Measurements from ENCODE around the gene KIAA1191. TPM values are rescaled to one million over a fixed set of nuclear protein-coding genes. Genes with fewer than 3 reads are reported as not detected.

KIAA1191 gene
- total and polyA plus RNA-seq, 7 experiments from 2014 or later, result 43.1 to 76.6 (median 60.5) TPM

DNA sequence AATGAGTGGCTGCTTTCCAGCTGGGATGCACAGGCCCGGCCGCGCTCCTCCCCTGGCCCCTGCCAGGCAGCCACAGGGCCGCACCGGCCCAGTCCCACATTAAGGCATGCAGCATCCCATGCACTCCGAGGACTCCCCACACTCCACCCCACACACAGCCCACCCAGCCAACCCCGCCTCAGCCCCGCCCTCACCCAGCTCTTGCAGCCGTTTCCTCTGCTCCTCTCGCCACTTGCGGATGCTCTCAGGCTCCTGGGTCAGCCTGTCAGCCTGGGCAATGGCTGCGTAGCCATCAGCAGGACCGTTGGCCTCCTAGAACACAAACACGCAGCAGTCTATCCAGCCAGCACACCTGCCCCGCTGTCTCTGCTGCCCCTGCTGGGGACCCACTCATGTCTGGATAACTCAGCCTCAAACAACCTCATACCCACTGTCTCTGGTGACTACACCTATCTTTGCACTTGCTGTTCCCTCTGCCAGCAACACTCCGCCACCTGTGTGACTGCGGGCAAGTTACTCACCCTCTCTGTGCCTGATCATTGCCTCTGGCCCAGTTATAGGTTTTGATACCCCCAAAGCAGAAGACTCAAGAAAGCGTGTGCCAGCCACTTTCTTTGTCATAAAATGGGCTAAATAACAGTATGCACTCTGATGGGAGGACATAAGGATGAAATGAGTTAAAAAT, 36.3 kb upstream of the KIAA1191 start:
- Mint-ChIP-seq H3K4me3 (no peak overlapping the region), H3K9me3 (no peaks in the 10 kb centered on the region), H3K27ac (peak overlapping the region in 2 of 9 donors; percentile 19 to 51), H3K36me3 (peaks cover 0 to 21% (median 0%) of the 10 kb centered on the region in 5 donors), H3K4me1 (no peaks in the 10 kb centered on the region), H3K27me3 (no peaks in the 10 kb centered on the region)
- H3K27me3 ChIP-seq (ENCODE audit: control insufficient read depth in 2 of 2, insufficient read depth in 2 of 2, low read length in 2 of 2), result no peaks in the 10 kb centered on the region
- no peaks in the 10 kb centered on the region for H3K4me1 ChIP-seq (ENCODE audit: control insufficient read depth in 2 of 2, insufficient read depth in 2 of 2, low read length in 2 of 2)
- intact Hi-C loops (cut with micrococcal nuclease), result no loop called here
- no peak overlapping the region for H3K27ac ChIP-seq (ENCODE audit: low read depth, low read length)
- H3K9me3 ChIP-seq (ENCODE audit: control insufficient read depth in 2 of 3, low read length in 3 of 3), result no peaks in the 10 kb centered on the region
- H3K36me3 ChIP-seq (ENCODE audit: control insufficient read depth in 2 of 3, insufficient read depth in 3 of 3, low read length in 3 of 3), result peaks cover 0 to 39% (median 0%) of the 10 kb centered on the region in 3 experiments
- ATAC-seq (no peak), DNase-seq (no peak)
- no peak overlapping the region for H3K4me3 ChIP-seq (ENCODE audit: low read length)
- ChIA-PET CTCF (no interaction called here), POLR2A (no interaction called here)

GRCh38 chr5:176396330-176396729, 34.8 kb upstream of the KIAA1191 start:
- no peak for ATAC-seq
- no peaks in the 10 kb centered on the region for H3K4me1 ChIP-seq (ENCODE audit: control insufficient read depth in 2 of 2, insufficient read depth in 2 of 2, low read length in 2 of 2)
- intact Hi-C loops (cut with micrococcal nuclease), result no loop called here
- no peak overlapping the region for H3K4me3 ChIP-seq (ENCODE audit: low read length)
- H3K27ac ChIP-seq (ENCODE audit: low read depth, low read length), result no peak overlapping the region
- Mint-ChIP-seq H3K27me3 (no peaks in the 10 kb centered on the region), H3K4me1 (peaks cover 0 to 3% (median 0%) of the 10 kb centered on the region in 7 donors), H3K9me3 (no peaks in the 10 kb centered on the region), H3K36me3 (peaks cover 0 to 17% (median 0%) of the 10 kb centered on the region in 5 donors), H3K4me3 (no peak overlapping the region), H3K27ac (peak overlapping the region in 3 of 9 donors; percentile 35 to 62 (median 58))
- H3K27me3 ChIP-seq (ENCODE audit: control insufficient read depth in 2 of 2, insufficient read depth in 2 of 2, low read length in 2 of 2), result no peaks in the 10 kb centered on the region
- H3K9me3 ChIP-seq (ENCODE audit: control insufficient read depth in 2 of 3, low read length in 3 of 3), result no peaks in the 10 kb centered on the region
- no peak for DNase-seq
- ChIA-PET CTCF (no interaction called here), POLR2A (interaction anchor here (0.6 kb wide), 1 partner anchor 122 kb away, joined by 3 read pairs; no protein-coding TSS in a partner anchor)
- peaks cover 0 to 46% (median 0%) of the 10 kb centered on the region in 3 experiments for H3K36me3 ChIP-seq (ENCODE audit: control insufficient read depth in 2 of 3, insufficient read depth in 3 of 3, low read length in 3 of 3)

- POLR2A ChIA-PET, result interaction anchor here (0.6 to 0.9 kb wide), 2 partner anchors 52 to 252 kb away, joined by 3 to 4 read pairs; no protein-coding TSS in a partner anchor
- DNase-seq (no peak), ATAC-seq (no peak)
- H3K36me3 Mint-ChIP-seq, result peaks cover 0 to 17% (median 0%) of the 10 kb centered on the region in 5 donors
- H3K36me3 ChIP-seq (ENCODE audit: control insufficient read depth in 2 of 3, insufficient read depth in 3 of 3, low read length in 3 of 3), result peaks cover 0 to 46% (median 0%) of the 10 kb centered on the region in 3 experiments
- H3K4me1 Mint-ChIP-seq, result peaks cover 0 to 6% (median 0%) of the 10 kb centered on the region in 7 donors
- no peak overlapping the region for H3K27ac ChIP-seq (ENCODE audit: low read depth, low read length)
- no peaks in the 10 kb centered on the region for H3K27me3 ChIP-seq (ENCODE audit: control insufficient read depth in 2 of 2, insufficient read depth in 2 of 2, low read length in 2 of 2)
- no peaks in the 10 kb centered on the region for H3K9me3 ChIP-seq (ENCODE audit: control insufficient read depth in 2 of 3, low read length in 3 of 3)
- H3K27me3 Mint-ChIP-seq, result no peaks in the 10 kb centered on the region
- H3K4me1 ChIP-seq (ENCODE audit: control insufficient read depth in 2 of 2, insufficient read depth in 2 of 2, low read length in 2 of 2), result no peaks in the 10 kb centered on the region
- H3K4me3 Mint-ChIP-seq, result no peak overlapping the region
- CTCF ChIA-PET, result no interaction called here
- H3K4me3 ChIP-seq (ENCODE audit: low read length), result no peak overlapping the region
- no peaks in the 10 kb centered on the region for H3K9me3 Mint-ChIP-seq
- H3K27ac Mint-ChIP-seq, result peak overlapping the region in 1 of 9 donors; percentile 22
- intact Hi-C loops (cut with micrococcal nuclease), result no loop called here
These were observed 33.5 kb upstream of the KIAA1191 start for GRCh38 chr5:176394881-176395675.

GRCh38 chr5:176394096-176394495, 32.5 kb upstream of the KIAA1191 start:
- Histone ChIP-seq H3K9me3 (ENCODE audit: control insufficient read depth in 2 of 3, low read length in 3 of 3) (no peaks in the 10 kb centered on the region), H3K36me3 (ENCODE audit: control insufficient read depth in 2 of 3, insufficient read depth in 3 of 3, low read length in 3 of 3) (peaks cover 0 to 46% (median 0%) of the 10 kb centered on the region in 3 experiments), H3K27ac (ENCODE audit: low read depth, low read length) (no peak overlapping the region), H3K4me1 (ENCODE audit: control insufficient read depth in 2 of 2, insufficient read depth in 2 of 2, low read length in 2 of 2) (peaks cover 6 to 7% of the 10 kb centered on the region in 2 donors), H3K27me3 (ENCODE audit: control insufficient read depth in 2 of 2, insufficient read depth in 2 of 2, low read length in 2 of 2) (no peaks in the 10 kb centered on the region), H3K4me3 (ENCODE audit: low read length) (no peak overlapping the region)
- H3K27me3 Mint-ChIP-seq, result no peaks in the 10 kb centered on the region
- H3K36me3 Mint-ChIP-seq, result peaks cover 0 to 17% (median 0%) of the 10 kb centered on the region in 5 donors
- ATAC-seq (no peak), DNase-seq (no peak)
- no peak overlapping the region for H3K4me3 Mint-ChIP-seq
- H3K4me1 Mint-ChIP-seq, result peaks cover 0 to 9% (median 4%) of the 10 kb centered on the region in 7 donors
- H3K9me3 Mint-ChIP-seq, result peaks cover 0 to 1% (median 0%) of the 10 kb centered on the region in 11 donors
- ChIA-PET POLR2A (interaction anchor here (1.1 kb wide), 1 partner anchor 144 kb away, joined by 3 read pairs; no protein-coding TSS in a partner anchor), CTCF (no interaction called here)
- peak overlapping the region in 1 of 9 donors; percentile 32 for H3K27ac Mint-ChIP-seq
- intact Hi-C loops (cut with micrococcal nuclease), result no loop called here

GRCh38 chr5:176392526-176392925, 31.0 kb upstream of the KIAA1191 start:
- Histone ChIP-seq H3K36me3 (ENCODE audit: control insufficient read depth in 2 of 3, insufficient read depth in 3 of 3, low read length in 3 of 3) (peaks cover 0 to 43% (median 0%) of the 10 kb centered on the region in 3 experiments), H3K9me3 (ENCODE audit: control insufficient read depth in 2 of 3, low read length in 3 of 3) (no peaks in the 10 kb centered on the region), H3K27ac (ENCODE audit: low read depth, low read length) (no peak overlapping the region), H3K27me3 (ENCODE audit: control insufficient read depth in 2 of 2, insufficient read depth in 2 of 2, low read length in 2 of 2) (no peaks in the 10 kb centered on the region), H3K4me3 (ENCODE audit: low read length) (no peak overlapping the region), H3K4me1 (ENCODE audit: control insufficient read depth in 2 of 2, insufficient read depth in 2 of 2, low read length in 2 of 2) (peaks cover 10 to 12% of the 10 kb centered on the region in 2 donors)
- no peak overlapping the region for H3K4me3 Mint-ChIP-seq
- peak overlapping the region in 1 of 9 donors; percentile 21 for H3K27ac Mint-ChIP-seq
- peaks cover 0 to 1% (median 0%) of the 10 kb centered on the region in 11 donors for H3K9me3 Mint-ChIP-seq
- ChIA-PET CTCF (no interaction called here), POLR2A (interaction anchor here (1.0 to 2.9 kb wide), 3 partner anchors 23 to 143 kb away, joined by 3 to 10 read pairs (median 4); partner anchors contain the start of gene KIAA1191)
- peaks cover 5 to 22% (median 14%) of the 10 kb centered on the region in 7 donors for H3K4me1 Mint-ChIP-seq
- DNase-seq, result no peak
- no peaks in the 10 kb centered on the region for H3K27me3 Mint-ChIP-seq
- intact Hi-C loops (cut with micrococcal nuclease), result no loop called here
- H3K36me3 Mint-ChIP-seq, result peaks cover 0 to 11% (median 0%) of the 10 kb centered on the region in 5 donors
- no peak for ATAC-seq

GRCh38 chr5:176391999-176392398, 30.4 kb upstream of the KIAA1191 start:
- ATAC-seq (no peak), DNase-seq (no peak)
- peaks cover 15 to 17% of the 10 kb centered on the region in 2 donors for H3K4me1 ChIP-seq (ENCODE audit: control insufficient read depth in 2 of 2, insufficient read depth in 2 of 2, low read length in 2 of 2)
- Mint-ChIP-seq H3K4me1 (peaks cover 10 to 28% (median 19%) of the 10 kb centered on the region in 7 donors), H3K27me3 (no peaks in the 10 kb centered on the region), H3K27ac (peak overlapping the region in 2 of 9 donors; percentile 21 to 75), H3K36me3 (peaks cover 0 to 10% (median 0%) of the 10 kb centered on the region in 5 donors), H3K9me3 (peaks cover 0 to 1% (median 0%) of the 10 kb centered on the region in 11 donors), H3K4me3 (no peak overlapping the region)
- H3K27ac ChIP-seq (ENCODE audit: low read depth, low read length), result no peak overlapping the region
- H3K36me3 ChIP-seq (ENCODE audit: control insufficient read depth in 2 of 3, insufficient read depth in 3 of 3, low read length in 3 of 3), result peaks cover 0 to 38% (median 0%) of the 10 kb centered on the region in 3 experiments
- ChIA-PET CTCF (interaction anchor here (0.7 kb wide), 1 partner anchor 175 kb away, joined by 3 read pairs; no protein-coding TSS in a partner anchor), POLR2A (interaction anchor here (1.0 to 2.9 kb wide), 4 partner anchors 24 to 145 kb away, joined by 3 to 10 read pairs (median 5); partner anchors contain the start of genes KIAA1191 and RNF44)
- no peaks in the 10 kb centered on the region for H3K9me3 ChIP-seq (ENCODE audit: control insufficient read depth in 2 of 3, low read length in 3 of 3)
- no peaks in the 10 kb centered on the region for H3K27me3 ChIP-seq (ENCODE audit: control insufficient read depth in 2 of 2, insufficient read depth in 2 of 2, low read length in 2 of 2)
- intact Hi-C loops (cut with micrococcal nuclease), result no loop called here
- no peak overlapping the region for H3K4me3 ChIP-seq (ENCODE audit: low read length)
